Stimulated activated CD8-positive, alpha-beta memory T cell treated with anti-CD3 and anti-CD28 coated beads, Interleukin-12 subunit alpha, Interleukin-12 subunit beta, amount 100 ng/mL, for 4 hours (primary cell): Measurements from ENCODE around the gene SAMD4B.

Experiments used
- DNase-seq: peaks from one replicate; pipeline ENCODE4 v3.0.0-alpha.2; 2020; ENCODE audit warnings: low read depth

SAMD4B gene

DNA sequence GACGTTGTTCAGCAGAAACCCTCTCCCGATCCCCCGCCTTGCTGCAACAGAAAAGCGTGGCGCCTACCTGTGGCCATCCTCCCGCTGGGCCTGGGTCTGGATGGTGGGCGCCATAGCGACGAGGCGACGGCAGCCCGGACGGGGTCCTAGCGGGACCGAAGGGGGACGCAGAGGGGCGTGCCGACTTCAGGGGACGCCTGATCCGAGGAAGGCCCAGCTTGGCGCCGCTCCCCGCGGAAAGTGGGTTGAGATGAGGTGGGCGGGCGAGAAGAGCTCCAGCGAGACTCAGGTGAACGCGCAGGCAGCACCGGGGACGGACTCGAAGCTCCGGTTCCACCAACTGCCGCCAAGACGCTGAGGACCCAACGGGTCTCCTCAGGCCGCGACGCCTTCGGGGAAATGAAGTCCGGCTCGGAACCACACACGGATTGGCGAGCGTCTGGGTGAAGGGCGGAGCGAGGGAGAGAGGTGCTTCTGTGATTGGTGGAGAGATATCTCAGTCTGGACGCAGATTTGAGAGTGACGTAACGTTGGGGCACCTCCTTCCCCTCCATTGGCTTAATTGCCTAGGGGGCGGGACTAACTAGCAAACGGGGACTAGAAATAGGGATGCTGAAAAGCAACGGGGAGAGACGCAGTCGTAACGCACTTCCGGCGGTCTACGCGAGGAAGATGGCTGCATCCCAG is 48.7 kb downstream of the SAMD4B start, which contains the start of the genes MED29 and PAF1:
Gene MED29 (plus strand): TSS at position 628 of the 687 bp plus-strand sequence. CDS start 45 bp downstream, at position 673.
Gene PAF1 (minus strand): TSS at position 356 of the 687 bp plus-strand sequence. CDS start 242 bp downstream, at position 114.
- peak; percentile 88 for DNase-seq

DNA sequence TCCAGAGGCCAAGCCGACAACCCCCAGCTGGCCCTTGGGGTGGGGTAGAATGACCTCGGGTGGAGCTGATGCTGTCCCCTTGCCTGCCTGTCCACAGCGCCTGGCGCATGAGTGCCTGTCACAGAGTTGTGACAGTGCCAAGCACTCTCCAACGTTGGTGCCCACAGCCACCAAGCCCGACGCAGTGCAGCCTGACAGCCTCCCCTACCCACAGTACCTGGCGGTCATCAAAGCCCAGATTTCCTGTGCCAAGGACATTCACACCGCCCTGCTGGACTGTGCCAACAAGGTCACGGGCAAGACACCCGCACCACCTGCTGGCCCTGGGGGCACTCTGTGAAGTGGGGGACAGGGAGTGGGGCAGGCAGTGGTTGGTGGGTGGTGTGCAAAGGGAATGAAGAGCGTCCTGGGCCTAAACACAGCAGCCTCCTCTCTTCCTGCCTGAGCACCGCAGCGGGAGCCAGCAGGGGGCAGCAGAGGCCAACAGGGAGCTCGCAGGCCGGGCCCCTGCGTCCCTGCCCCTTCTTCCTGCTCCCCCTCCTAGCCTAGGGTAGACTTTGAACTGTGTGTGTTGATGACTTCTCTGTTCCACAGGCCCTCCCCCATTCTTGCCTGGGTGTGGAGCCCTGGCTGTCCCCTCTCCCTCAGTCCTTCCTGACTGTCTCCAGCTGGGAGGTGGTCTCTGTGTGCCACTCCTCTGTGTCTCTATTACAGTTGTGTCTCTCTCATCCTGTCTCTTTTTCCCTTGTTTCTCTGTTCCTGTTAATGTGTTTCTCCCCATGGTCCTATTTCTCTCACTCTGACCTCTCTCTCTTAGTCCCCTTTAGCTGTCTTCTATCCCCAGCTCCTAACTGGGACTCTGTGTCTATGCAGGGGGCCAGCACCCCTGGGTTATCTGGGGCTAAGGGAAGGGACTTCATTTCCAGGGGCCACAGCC is 55.4 kb downstream of the SAMD4B start:
- DNase-seq: peak; percentile 85

DNA sequence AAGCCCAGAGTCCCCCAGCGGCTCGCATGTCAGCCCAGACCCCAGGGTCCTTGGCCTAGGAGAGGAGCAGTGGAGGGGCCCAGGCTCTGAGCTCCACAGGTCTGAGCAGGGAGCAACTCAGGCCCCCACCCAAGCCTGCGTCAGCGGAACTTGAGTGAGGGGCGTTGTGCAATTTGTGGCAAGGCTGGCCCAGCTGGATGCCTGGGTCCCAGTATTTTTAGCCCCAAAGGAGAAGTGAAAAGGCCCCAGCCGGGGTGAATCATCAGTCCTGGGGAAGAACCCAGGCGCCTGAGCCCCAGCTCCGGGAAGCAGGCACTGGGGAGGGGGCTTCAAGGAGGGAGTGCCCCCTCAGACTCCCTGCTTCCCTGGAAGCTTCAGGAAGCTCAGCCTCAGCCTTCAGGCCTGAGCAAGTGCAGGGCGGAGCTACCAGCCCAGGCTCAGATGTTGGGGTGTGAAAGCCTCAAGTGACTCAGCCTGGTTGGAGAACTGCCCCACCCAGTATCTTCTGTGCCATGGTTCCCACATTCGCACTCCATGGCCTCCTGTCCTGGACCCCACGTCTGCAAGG is 56.2 kb downstream of the SAMD4B start:
- DNase-seq: peak; percentile 43

DNA sequence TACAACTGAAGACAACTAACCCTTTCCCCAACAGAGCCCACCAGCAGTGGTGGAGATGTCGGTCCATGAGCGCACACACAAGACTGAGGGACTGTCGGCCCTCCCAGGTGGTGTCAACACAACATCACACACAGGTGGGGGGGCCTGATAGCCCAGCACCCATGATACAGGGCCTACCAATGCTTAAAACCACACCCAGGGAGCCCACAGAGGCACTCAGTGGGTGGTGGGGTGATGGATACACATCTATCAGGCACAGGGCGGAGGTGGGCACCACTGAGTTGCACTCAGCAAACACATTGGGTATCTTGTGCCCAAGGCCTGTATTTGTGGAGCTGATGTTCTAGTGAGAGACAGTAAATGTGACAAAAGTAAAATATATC is 57.4 kb downstream of the SAMD4B start:
- DNase-seq: no peak

DNA sequence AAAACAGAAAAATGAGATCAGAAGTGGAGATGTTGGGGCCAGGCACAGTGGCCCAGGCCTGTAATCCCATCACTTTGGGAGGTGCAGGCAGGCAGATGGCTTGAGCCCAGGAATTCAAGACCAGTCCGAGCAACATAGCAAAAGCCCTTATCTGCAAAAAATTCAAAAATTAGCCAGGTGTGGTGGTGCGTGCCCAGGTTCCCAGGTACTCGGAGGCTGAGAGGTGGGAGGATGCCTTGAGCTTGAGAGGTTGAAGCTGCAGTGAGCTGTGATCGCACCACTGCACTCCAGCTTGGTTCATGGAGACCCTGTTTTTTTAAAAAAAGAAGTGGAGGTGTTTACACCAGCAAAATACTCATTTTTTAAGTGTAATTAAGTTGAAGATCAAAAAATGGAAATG is 57.8 kb downstream of the SAMD4B start:
- DNase-seq: no peak

DNA sequence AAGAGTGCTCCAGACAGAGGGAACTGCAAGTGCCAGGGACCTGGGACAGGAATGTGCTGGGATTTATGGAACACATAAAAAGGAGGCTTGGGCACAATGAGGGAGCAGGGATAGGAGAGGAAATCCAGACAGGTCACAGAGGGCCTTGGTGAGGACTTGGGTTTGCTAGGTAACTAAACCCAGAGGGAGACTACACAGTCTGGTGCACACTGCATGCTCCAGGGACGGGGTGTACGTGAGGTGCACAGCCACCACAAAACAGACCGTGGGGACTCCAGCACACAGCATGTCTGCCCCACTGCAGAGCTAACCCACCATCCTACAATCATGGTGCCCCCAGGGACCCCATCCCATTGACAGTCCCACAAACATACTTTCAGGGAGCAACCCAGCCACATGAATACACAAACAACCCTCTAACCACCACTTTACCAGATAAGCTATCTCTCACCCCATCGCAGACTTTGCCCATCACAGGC is 58.9 kb downstream of the SAMD4B start:
- no peak for DNase-seq

DNA sequence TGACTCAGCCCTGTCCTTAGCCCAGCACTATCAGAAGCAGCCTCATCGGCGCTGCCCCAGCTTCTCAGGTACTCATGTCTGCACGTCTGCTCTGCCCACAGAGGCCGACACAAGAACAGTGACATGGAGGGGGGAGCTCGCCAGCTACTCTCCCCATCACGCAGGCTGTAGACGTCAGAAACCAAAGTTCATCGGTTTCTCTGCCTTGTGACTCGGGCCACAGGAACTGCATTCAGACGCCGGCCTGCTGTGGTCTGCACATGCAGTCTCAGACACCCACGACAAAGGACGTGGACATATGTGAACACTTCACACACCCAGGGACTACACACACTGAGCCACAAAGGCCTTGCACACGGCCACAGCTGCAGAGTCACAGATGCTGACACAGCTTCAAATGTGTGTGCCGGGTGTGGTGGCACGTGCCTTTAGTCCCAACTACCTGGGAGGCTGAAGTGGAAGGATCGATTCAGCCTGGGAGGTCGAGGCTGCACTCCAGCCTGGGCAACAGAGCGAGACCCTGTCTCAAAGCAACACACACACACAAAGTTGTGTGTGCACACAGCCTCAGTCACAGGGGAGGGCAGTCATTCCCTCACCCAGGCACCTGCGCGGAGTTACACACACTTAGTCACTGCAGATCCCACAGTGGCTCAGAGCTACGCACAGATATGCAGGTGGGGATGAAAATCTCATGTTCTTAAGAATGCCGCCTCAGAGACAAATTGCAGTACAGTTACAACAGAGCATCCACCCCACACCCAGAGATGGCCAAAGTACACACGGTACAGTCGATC is 59.5 kb downstream of the SAMD4B start:
- peak; percentile 71 for DNase-seq

DNA sequence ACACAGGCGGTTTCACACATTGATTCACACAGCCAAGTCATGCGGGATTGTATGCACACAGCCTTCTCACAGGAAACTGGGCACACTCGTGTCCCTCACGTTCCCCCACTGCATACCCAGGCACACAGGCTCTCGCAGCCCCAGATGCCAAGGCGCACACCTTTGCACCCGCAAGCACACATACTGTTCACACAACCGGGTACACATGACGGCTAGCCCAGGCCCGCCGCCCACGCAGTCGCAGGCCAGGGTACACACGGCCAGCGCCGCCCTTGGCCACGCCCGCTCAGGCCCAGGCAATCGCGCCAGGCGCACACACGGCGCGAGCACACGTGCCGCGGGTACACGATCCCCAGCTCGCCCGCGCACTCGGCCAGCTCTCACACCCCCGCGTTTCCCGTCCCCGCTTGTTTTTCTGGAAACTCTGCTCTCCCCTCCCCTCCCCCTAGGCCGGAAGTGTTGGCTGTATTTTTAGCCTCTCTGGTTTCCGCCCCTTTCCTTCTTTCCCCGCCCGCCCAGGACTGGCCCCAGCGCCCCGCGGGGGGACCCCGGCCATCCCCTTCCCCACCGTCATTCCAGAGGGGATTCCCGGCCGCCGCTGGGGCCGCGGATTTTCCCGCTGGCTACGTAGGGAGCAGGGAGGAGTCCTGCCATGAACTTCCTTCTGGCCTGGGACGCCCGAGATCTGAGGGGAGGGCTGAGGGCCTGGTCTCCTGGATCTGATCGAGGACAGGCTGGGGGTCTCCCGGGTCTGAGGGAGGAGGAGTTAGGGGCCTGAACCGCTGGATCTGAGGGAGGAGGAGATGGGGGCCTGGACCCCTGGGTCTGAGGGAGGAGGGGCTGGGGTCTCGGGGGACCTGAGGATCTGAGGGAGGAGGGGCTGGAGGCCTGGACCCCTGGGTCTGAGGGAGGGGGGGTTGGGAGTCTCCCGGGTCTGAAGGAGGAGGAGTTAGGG is 60.4 kb downstream of the SAMD4B start:
- peak; percentile 76 for DNase-seq

DNA sequence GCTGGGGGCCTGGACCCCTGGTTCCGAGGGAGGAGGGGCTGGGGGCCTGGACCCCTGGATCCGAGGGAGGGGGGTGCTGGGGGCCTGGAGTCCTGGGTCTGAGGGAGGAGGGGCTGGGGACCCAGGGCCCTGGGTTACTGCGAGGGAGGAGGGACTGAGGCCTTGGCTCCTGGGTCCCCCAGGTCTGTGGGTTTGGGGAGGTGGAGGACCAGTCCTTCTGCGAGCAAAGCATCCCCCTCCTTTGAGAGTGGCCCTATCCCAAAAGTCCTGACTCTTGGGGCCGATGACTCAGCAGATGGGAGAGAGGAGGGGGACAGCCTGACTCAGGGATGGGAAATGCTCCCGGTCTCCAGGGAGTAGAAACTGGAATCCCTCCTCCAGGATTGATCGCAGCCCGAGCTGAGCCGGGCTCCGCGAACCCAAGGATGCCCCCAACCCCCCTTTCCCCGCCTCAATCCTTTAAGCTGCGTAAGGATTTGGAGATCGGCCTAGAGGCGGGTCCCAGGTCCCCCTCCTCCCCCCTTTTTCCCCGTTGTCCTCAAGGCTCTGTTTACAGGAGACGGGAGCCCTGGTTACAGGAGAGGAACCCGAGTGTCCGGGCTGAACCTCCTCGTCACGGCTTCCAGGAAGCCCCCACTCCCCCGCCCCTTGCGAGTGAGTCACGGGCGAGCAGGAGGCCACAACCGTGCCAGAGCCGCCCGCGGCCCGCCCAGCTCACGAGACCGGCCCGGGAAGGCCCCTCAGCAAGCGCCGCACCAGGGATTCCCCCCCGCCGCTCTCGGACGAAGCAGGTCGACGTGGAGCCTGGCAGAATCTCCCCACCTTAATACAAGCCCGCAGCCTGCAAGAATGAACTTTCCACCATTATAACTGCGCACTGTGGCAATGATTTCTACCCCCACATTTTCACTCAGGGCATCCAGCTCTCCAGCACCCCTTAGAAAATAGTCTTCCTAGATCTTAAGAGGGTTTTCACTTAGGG is 61.4 kb downstream of the SAMD4B start:
- peak; percentile 97 for DNase-seq

DNA sequence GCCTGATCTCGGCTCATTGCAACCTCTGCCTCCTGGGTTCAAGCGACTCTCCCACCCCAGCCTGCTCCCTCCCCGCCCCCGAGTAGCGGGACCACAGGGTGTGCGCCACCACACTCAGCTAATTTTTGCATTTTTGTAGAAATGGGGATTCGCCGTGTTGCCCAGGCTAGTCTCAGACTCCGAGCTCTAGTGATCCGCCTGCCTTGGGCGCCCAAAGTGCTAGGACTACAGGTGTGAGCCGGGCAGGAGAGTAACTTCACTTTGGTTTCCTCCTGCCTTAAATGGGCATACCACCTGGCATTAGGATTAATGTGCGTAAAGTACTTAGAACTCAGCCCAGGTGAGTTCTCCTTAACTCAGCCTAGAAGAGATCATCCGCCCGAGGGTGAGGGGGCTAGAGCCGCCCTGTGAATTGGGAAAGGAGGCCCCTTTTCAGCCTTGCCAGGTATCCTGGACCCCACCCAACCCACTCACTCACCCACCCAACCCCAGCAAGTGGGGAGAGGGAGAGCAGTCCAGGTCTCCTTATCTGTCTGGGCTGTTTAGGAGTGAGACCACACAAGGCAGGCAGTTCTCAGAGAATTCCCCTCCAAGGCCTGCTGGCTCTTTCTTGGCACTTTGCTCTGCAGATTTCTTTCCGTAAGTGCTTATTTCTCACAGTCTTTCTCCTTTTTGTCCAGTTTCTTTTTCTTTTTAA is 63.2 kb downstream of the SAMD4B start:
- no peak for DNase-seq

DNA sequence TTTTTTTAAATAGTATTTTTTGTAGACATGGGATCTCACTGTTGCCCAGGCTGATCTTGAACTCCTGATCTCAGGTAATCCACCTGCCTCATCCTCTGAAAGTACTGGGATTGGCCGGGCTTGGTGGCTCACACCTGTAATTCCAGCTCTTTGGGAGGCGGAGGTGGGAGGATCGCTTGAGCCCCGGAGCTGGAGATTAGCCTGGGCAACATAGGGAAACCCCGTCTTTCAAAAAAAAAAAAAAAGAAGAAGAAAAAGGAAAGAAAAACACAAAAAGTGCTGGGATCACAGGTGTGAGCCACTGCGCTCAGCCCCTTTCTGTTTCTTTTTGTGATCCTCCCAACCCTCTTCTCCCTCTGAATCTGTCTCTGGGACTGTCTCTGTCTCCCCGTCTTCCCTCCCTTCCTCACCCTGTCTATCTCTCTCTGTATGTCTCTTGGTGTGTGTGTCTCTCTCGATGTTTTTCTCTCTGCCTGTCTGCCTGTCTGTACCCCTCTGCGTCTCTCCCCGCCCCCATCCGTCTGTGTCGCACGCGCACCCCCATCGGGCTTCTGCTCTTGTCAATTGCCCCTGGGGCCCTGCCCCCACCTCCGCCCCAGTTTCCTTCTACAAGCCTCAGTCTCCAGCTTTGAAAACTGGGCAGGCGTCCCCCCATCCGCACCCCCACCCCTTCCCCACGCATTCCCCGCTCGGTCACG is 63.9 kb downstream of the SAMD4B start:
- peak; percentile 80 for DNase-seq

DNA sequence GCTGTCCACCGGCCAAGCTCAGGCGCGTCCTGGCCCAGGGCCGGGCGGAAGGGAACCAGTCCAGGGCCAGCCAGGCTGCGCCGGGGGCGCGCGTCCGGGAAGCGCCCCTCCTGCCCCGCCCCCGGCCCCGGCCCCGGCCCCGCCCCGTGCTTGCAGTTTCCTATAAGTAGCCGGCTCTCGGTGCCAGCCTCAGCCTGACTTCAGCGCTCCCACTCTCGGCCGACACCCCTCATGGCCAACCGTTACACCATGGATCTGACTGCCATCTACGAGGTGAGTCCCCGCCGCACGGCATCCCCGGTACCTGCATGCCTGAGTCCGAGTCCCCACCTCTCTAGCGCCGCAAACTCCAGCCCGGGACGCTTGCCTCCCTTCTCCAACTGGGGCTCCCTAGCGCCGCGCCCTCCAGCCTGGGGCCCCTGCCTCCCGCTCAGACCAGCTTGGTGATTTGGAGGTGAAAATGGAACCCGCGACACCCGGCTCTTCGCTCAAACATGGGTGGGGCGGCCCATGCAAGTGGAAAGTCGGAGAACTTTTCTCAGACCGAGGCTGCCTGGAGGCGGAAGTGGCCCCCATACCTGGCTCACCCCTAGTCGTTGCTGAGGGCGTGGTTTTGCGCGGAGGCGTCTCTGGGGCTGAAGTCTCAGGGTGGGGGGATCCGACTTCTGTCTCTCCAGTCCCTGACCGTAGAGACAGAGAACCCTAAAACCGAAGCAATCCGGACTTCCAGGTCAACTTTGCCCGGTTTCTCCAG is 64.6 kb downstream of the SAMD4B start, which contains the start of gene ZFP36:
Gene ZFP36 (plus strand): TSS at position 192 of the 754 bp plus-strand sequence. CDS start 58 bp downstream, at position 250.
- DNase-seq: peak; percentile 83

DNA sequence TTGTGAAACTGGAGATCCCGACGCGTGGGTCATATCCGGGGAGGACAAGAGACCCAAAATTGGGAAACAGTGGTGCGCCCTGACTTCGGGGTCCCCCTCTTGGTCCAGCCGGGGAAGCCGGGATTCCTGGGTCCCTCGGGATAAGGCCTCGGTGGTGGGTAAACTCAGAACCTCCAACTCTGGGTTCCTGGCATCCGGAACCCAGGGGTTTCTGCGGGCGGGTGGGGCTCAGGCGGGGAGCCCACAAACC is 65.1 kb downstream of the SAMD4B start:
- no peak for DNase-seq

DNA sequence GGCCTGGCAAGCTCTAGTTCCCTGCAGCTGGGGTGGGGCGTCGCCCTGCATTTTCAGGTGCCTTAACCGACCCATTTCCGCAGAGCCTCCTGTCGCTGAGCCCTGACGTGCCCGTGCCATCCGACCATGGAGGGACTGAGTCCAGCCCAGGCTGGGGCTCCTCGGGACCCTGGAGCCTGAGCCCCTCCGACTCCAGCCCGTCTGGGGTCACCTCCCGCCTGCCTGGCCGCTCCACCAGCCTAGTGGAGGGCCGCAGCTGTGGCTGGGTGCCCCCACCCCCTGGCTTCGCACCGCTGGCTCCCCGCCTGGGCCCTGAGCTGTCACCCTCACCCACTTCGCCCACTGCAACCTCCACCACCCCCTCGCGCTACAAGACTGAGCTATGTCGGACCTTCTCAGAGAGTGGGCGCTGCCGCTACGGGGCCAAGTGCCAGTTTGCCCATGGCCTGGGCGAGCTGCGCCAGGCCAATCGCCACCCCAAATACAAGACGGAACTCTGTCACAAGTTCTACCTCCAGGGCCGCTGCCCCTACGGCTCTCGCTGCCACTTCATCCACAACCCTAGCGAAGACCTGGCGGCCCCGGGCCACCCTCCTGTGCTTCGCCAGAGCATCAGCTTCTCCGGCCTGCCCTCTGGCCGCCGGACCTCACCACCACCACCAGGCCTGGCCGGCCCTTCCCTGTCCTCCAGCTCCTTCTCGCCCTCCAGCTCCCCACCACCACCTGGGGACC is 65.6 kb downstream of the SAMD4B start:
- peak; percentile 28 for DNase-seq

DNA sequence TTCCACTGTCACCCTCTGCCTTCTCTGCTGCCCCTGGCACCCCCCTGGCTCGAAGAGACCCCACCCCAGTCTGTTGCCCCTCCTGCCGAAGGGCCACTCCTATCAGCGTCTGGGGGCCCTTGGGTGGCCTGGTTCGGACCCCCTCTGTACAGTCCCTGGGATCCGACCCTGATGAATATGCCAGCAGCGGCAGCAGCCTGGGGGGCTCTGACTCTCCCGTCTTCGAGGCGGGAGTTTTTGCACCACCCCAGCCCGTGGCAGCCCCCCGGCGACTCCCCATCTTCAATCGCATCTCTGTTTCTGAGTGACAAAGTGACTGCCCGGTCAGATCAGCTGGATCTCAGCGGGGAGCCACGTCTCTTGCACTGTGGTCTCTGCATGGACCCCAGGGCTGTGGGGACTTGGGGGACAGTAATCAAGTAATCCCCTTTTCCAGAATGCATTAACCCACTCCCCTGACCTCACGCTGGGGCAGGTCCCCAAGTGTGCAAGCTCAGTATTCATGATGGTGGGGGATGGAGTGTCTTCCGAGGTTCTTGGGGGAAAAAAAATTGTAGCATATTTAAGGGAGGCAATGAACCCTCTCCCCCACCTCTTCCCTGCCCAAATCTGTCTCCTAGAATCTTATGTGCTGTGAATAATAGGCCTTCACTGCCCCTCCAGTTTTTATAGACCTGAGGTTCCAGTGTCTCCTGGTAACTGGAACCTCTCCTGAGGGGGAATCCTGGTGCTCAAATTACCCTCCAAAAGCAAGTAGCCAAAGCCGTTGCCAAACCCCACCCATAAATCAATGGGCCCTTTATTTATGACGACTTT is 66.4 kb downstream of the SAMD4B start:
- no peak for DNase-seq
